H9 (cell line): ENCODE data around the gene NBR1. TPM values are rescaled to one million over a fixed set of nuclear protein-coding genes. Genes with fewer than 3 reads are reported as not detected.

Experiments
- DNase-seq: peaks from one replicate; pipeline ENCODE4 v3.0.0-alpha.2; 2017
- H2AFZ ChIP-seq: one replicate; pipeline ENCODE4 v1.6.1; 2013; ENCODE audit warnings: mild to moderate bottlenecking, low read length, control low read depth, moderate library complexity
- H2AK5ac ChIP-seq: 2 replicates; pipeline ENCODE4 v1.6.1; 2013; ENCODE audit warnings: low read length, control low read depth, mixed read lengths; ENCODE audit not compliant: insufficient read length
- H2BK120ac ChIP-seq: one replicate; pipeline ENCODE4 v1.6.1; 2013; ENCODE audit warnings: low read depth, mild to moderate bottlenecking, low read length, control low read depth, inconsistent platforms; ENCODE audit not compliant: poor library complexity, severe bottlenecking
- H2BK12ac ChIP-seq: 2 replicates; pipeline ENCODE4 v1.6.1; 2013; ENCODE audit warnings: low read length, control low read depth, mixed read lengths, low read depth; ENCODE audit not compliant: insufficient read length
- H2BK15ac ChIP-seq: 2 replicates; pipeline ENCODE4 v1.6.1; 2013; ENCODE audit warnings: low read depth, low read length, control low read depth
- H2BK20ac ChIP-seq: one replicate; pipeline ENCODE4 v1.6.1; 2013; ENCODE audit warnings: low read depth, mild to moderate bottlenecking, low read length, control low read depth, inconsistent platforms; ENCODE audit not compliant: poor library complexity, severe bottlenecking
- H2BK5ac ChIP-seq: 2 replicates; pipeline ENCODE4 v1.6.1; 2013; ENCODE audit warnings: low read length, control low read depth, mixed read lengths; ENCODE audit not compliant: insufficient read length
- H3K14ac ChIP-seq: 2 replicates; pipeline ENCODE4 v1.6.1; 2013; ENCODE audit warnings: low read length, control low read depth; ENCODE audit not compliant: insufficient read depth
- H3K18ac ChIP-seq: 2 replicates; pipeline ENCODE4 v1.6.1; 2013; ENCODE audit warnings: low read depth, mild to moderate bottlenecking, mixed read lengths, low read length, control low read depth; ENCODE audit not compliant: insufficient read length
- H3K23ac ChIP-seq: 2 replicates; pipeline ENCODE4 v1.6.1; 2013; ENCODE audit warnings: low read length, control low read depth, mixed read lengths, low read depth; ENCODE audit not compliant: insufficient read length
- H3K23me2 ChIP-seq: 2 replicates; pipeline ENCODE4 v1.6.1; 2013; ENCODE audit warnings: low read depth, mild to moderate bottlenecking, mixed read lengths, low read length, control low read depth; ENCODE audit not compliant: insufficient read length, poor library complexity, severe bottlenecking
- H3K27ac ChIP-seq: 2 replicates; pipeline ENCODE4 v1.5.1; 2013; ENCODE audit warnings: low read length, control low read depth, mixed read lengths, low read depth; ENCODE audit not compliant: insufficient read length
- H3K27me3 ChIP-seq: 2 replicates; pipeline ENCODE4 v1.6.1; 2013; ENCODE audit warnings: low read length, control low read depth, inconsistent platforms; ENCODE audit not compliant: insufficient read depth
- H3K4ac ChIP-seq: 2 replicates; pipeline ENCODE4 v1.6.1; 2013; ENCODE audit warnings: low read depth, mild to moderate bottlenecking, control low read depth, inconsistent platforms, low read length, moderate library complexity
- H3K4me1 ChIP-seq: 2 replicates; pipeline ENCODE4 v1.6.1; 2013; ENCODE audit warnings: low read length, control low read depth, inconsistent platforms; ENCODE audit not compliant: insufficient read depth
- H3K4me2 ChIP-seq: 2 replicates; pipeline ENCODE4 v1.6.1; 2013; ENCODE audit warnings: low read length, control low read depth, mixed read lengths; ENCODE audit not compliant: insufficient read length, insufficient read depth
- H3K56ac ChIP-seq: 2 replicates; pipeline ENCODE4 v1.6.1; 2013; ENCODE audit warnings: low read depth, mild to moderate bottlenecking, mixed read lengths, low read length, control low read depth; ENCODE audit not compliant: insufficient read length
- H3K79me1 ChIP-seq: 2 replicates; pipeline ENCODE4 v1.6.1; 2013; ENCODE audit warnings: low read depth, mild to moderate bottlenecking, moderate library complexity, low read length, control low read depth, inconsistent platforms; ENCODE audit not compliant: insufficient read depth, poor library complexity, severe bottlenecking
- H3K79me2 ChIP-seq: 2 replicates; pipeline ENCODE4 v1.6.1; 2013; ENCODE audit warnings: low read length, control low read depth, inconsistent platforms; ENCODE audit not compliant: insufficient read depth
- H3K9ac ChIP-seq: 2 replicates; pipeline ENCODE4 v1.6.1; 2013; ENCODE audit warnings: low read length, control low read depth, mixed read lengths; ENCODE audit not compliant: insufficient read length; ENCODE audit errors: extremely low read depth
- H3K9me3 ChIP-seq: one replicate; pipeline ENCODE4 v1.6.1; 2013; ENCODE audit warnings: low read depth, low read length, inconsistent platforms; ENCODE audit not compliant: control insufficient read depth
- H3T11ph ChIP-seq: one replicate; pipeline ENCODE4 v1.6.1; 2013; ENCODE audit warnings: mild to moderate bottlenecking, low read length, control low read depth, inconsistent platforms
- H4K20me1 ChIP-seq: one replicate; pipeline ENCODE4 v1.6.1; 2013; ENCODE audit not compliant: control insufficient read depth, insufficient read length, insufficient read depth
- H4K5ac ChIP-seq: 2 replicates; pipeline ENCODE4 v1.6.1; 2013; ENCODE audit warnings: low read depth, mild to moderate bottlenecking, mixed read lengths, low read length, control low read depth; ENCODE audit not compliant: insufficient read length
- H4K8ac ChIP-seq: replicated peaks from 2 replicates; pipeline ENCODE4 v1.6.1; 2013; ENCODE audit warnings: low read length, control low read depth, mixed read lengths, low read depth; ENCODE audit not compliant: insufficient read length
- H4K91ac ChIP-seq: 2 replicates; pipeline ENCODE4 v1.6.1; 2013; ENCODE audit warnings: low read depth, mild to moderate bottlenecking, moderate library complexity, mixed read lengths, low read length, control low read depth; ENCODE audit not compliant: insufficient read length
- H3K27ac Mint-ChIP-seq, 3 experiments: 2 replicates in 2 of 3; 3 replicates in 1 of 3; pipeline ENCODE4 v1.8.0; 2020 to 2021; ENCODE audit warnings: mixed read lengths in 3 of 3, mild to moderate bottlenecking in 1 of 3, moderate library complexity in 1 of 3
- H3K27me3 Mint-ChIP-seq: 2 replicates; pipeline ENCODE4 v1.8.0; 2021; ENCODE audit warnings: low read depth, mild to moderate bottlenecking, moderate library complexity, mixed read lengths
- H3K36me3 Mint-ChIP-seq, 3 experiments: 2 replicates in 2 of 3; 3 replicates in 1 of 3; pipeline ENCODE4 v1.8.0; 2020 to 2021; ENCODE audit warnings: low read depth in 3 of 3, mixed read lengths in 3 of 3; ENCODE audit not compliant: insufficient read depth in 1 of 3
- H3K4me1 Mint-ChIP-seq, 2 experiments: 2 replicates each; pipeline ENCODE4 v1.8.0; 2020; ENCODE audit warnings: mixed read lengths in 2 of 2
- H3K4me3 Mint-ChIP-seq, 2 experiments: 2 replicates in 1 of 2; 3 replicates in 1 of 2; pipeline ENCODE4 v1.8.0; 2020 to 2021; ENCODE audit warnings: mild to moderate bottlenecking in 2 of 2, mixed read lengths in 2 of 2, moderate library complexity in 1 of 2
- H3K9me3 Mint-ChIP-seq, 2 experiments: 2 replicates in 1 of 2; 3 replicates in 1 of 2; pipeline ENCODE4 v1.8.0; 2020; ENCODE audit warnings: mild to moderate bottlenecking in 2 of 2, mixed read lengths in 2 of 2, moderate library complexity in 1 of 2
- CTCF ChIP-seq: fragments of 200-600 bp; sonication (generic); conservative IDR thresholded peaks from 3 replicates; pipeline ENCODE4 v1.8.0; 2021; ENCODE audit warnings: antibody characterized with exemption, mild to moderate bottlenecking
- WGBS: extraction: QIAGEN DNeasy Blood & Tissue Kit; methylation state at CpG from one replicate; pipeline ENCODE4 v1.1.7; 2013; ENCODE audit warnings: missing lambda C conversion rate, low lambda C conversion rate, mixed read lengths; ENCODE audit not compliant: insufficient read length; ENCODE audit errors: extremely low coverage; 5-methylcytosine and 5-hydroxymethylcytosine counted together
- total RNA-seq: library from RNA; stranded (reverse); gene quantifications from 2 replicates; pipeline ENCODE4 v1.2.1, GENCODE V29; 2021

The NBR1 gene
- total RNA-seq, 1 experiment from 2014 or later = 34.2 TPM

- DNase-seq = no peak
These were observed 49.6 kb downstream of the NBR1 start for GRCh38 chr17:43220511-43221125.

More at GRCh38 chr17:43220511-43221125, 49.6 kb downstream of the NBR1 start:
- Histone ChIP-seq H3K9ac (no peak overlapping the region), H3K56ac (no peak overlapping the region), H3K4me1 (no peaks in the 10 kb centered on the region; the same call in 1 of the 2 replicates), H3K79me2 (no peaks in the 10 kb centered on the region), H3K23ac (no peak overlapping the region), H3K27me3 (no peaks in the 10 kb centered on the region), H3T11ph (no peak overlapping the region), H3K27ac (no peak overlapping the region), H3K23me2 (no peaks in the 10 kb centered on the region), H4K91ac (no peak overlapping the region), H2BK15ac (no peak overlapping the region), H2BK12ac (no peak overlapping the region), H3K14ac (no peak overlapping the region), H4K5ac (no peak overlapping the region), H2AK5ac (no peak overlapping the region), H2AFZ (no peak overlapping the region), H4K8ac (no peak overlapping the region), H3K4me2 (no peak overlapping the region), H2BK120ac (no peak overlapping the region), H2BK20ac (no peak overlapping the region), H4K20me1 (no peaks in the 10 kb centered on the region), H3K9me3 (no peaks in the 10 kb centered on the region), H3K4ac (no peak overlapping the region), H3K79me1 (no peaks in the 10 kb centered on the region), H2BK5ac (no peak overlapping the region), H3K18ac (no peak overlapping the region)
- WGBS = no CpG with 5 or more reads among the region's 9 CpGs
- Mint-ChIP-seq H3K27me3 (no peaks in the 10 kb centered on the region), H3K27ac (no peak overlapping the region; a peak in 1 of 7 replicates), H3K9me3 (no peaks in the 10 kb centered on the region), H3K36me3 (peaks cover 1 to 7% (median 4%) of the 10 kb centered on the region in 3 experiments; a peak in 6 of 7 replicates), H3K4me1 (peaks cover 0 to 2% of the 10 kb centered on the region in 2 experiments; a peak in 1 of 4 replicates), H3K4me3 (no peak overlapping the region)
- TF ChIP-seq CTCF = no peak
